RKO (cell line): ENCODE measurements around the gene PTGIS.
A peak's percentile ranks its signal among the peaks of the same experiment; 100 is the strongest.

Experiments
- DNase-seq: peaks from one replicate; pipeline ENCODE4 v3.0.0-alpha.2; 2016; ENCODE audit warnings: low spot score

The PTGIS gene

DNA sequence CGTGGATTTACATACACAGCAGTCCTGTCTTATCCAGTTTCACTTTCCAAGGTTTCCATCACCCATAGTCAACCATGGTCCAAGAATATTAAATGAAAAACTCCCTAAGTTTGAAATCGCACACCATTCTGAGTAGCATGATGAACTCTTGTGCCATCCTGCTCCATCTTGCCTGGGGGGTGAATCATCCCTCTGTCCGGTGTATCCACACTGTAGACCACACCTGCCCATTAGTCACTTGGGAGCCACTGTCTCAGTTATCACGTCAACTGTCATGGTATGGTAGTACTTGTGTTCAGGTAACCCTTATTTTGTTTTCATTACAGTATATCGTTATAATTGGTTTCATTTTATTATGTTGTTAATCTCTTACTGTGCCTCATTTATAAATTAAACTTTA is 38.5 kb downstream of the PTGIS start:
- no peak for DNase-seq

DNA sequence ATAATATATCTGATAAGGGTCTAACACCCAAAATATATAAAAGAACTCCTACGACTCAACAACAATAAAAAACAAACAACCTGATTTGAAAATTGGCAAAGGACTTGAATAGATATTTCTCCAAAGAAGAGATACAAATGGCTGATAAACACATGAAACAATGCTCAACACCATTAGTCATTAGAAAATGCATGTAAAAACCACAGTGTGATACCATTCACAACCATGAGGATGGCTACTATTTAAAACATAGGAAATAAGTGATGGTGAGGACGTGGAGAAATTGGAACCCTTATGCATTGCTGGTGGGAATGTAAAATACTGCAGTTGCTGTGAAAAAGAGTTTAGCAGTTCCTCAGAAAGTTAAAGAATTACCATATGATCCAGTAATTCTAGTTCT is 41.4 kb downstream of the PTGIS start:
- DNase-seq: no peak

DNA sequence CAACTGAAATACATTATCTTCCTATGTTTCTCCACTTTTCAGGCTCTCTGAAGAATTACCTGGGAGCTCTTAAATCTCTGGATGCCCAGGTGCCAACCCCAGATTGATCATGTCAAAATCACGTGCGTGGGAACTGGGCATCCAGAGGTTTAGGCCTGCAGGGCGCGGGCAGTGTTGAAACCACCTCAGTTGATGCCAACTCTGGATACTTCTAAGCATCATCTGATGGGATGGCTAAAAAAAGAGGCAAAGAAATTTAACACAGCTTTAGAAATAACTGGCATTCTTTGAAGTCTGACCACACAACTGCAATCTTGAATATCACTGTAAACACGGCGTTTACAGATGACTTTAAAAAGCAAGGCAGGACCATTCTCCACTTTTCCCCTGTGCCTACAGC is 41.9 kb downstream of the PTGIS start:
- DNase-seq: no peak

DNA sequence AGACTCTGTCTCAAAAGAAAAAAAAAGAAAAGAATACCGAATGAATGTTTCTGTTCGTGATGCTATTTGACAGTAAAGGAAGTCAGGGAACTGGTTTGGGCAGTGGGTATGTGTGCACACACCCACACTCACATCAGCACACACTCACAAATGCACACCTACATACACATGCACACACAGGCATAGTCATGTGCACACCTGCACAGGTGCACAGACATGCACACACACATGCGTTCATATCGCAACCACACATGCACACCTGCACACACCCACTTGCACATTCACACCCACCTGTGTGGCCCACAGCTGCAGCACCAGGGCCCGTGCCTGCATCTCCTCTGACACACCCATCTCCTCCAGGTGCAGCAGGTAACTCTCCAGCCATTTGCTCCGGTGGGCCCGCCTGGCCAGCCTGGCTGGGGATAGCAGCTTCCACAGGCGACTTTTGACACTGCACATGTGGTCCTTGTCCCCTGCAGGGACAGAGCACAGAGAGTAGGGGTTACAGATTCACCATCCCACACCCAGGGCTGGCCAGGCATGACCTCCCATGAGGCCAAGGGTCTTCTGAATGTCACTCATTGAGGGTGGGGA is 44.1 kb downstream of the PTGIS start:
- DNase-seq: no peak

DNA sequence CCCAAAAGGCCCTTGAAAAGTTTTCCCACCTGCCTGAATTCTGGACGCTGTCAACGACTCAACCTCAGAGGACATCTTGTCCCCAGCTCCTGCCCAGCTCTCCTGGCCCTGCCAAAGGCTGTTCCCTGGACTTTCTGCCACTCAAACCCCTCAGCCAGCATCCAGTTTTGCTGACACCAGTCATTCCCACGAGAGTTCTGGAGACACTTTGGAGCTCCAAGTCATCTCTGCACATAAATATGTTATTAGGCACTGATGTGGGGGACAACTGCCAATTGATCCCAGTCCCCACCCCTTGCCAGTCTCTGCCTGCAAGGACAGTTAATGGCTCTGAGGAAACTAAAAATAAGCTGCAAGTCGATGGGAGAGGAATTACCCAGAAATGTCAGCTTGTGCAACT is 46.6 kb downstream of the PTGIS start:
- DNase-seq: no peak

DNA sequence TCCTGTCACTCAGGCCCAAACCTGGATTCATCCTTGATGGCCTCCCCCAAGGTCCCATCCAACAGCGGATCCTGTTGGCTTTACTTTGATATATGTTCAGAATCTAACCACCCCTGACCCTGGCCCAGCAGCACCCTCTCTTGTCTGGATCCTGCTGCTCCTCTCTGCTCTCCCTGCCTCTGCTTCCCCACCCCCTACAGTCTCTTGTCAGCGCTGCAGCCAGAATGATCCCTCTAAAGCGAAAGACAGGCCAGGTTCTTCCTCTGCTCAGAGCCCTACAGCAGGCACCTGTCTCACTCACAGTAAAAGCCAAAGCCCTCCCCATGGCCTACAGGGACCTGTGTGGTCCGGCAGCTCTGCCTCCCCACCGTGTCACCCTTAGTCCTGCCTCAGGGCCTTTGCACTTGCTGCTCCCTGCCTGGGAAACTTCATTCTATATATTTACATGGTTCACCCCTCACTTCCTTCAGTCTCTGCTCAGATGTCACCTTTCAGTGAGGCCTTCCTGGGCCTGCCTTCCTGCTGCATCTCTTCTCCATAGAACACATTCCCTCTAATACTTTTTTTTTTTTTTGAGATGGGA is 48.1 kb downstream of the PTGIS start:
- DNase-seq: no peak

DNA sequence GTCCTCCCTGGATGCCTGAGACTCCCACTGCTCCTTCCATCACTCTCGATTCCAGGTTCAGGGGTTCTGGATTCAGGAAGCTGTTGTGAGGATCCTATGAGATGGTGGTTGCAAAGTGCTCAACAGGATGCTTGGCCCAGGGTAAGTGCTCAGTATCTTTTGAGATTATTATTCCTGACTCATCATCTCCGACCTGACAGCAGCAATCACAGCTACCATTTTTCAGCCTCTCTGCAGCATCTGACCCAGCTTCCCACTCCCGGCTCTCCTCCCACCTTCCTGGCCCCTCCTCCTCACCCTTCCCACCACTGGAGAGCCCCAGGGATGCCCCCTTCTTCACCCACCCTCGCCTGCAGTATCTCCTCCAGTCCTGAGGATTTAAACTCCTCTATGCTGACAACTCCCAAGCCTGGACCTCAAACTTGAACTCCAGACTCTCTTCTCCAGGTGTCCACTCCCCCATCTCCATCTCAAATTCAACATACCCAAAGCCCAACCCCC is 48.7 kb downstream of the PTGIS start:
- DNase-seq: no peak

DNA sequence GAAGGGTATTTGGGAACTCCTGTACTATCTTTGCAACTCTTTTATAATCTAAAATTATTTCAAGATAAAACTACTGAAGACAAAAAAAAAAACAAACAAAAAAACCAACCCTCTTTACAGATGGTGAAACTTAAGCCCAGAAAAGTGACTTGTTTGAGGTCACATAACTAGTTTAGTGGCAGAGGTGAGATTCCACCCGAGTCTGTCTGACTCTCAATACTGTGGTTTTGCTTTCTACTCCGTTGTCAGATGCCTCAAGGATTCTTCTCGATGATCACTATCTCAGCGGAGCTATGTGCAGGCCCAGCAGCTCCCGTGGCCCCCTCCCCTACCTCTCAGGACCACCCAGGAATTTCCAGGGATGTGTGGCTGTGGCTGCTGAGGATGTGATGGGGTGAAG is 49.4 kb downstream of the PTGIS start:
- DNase-seq: no peak

DNA sequence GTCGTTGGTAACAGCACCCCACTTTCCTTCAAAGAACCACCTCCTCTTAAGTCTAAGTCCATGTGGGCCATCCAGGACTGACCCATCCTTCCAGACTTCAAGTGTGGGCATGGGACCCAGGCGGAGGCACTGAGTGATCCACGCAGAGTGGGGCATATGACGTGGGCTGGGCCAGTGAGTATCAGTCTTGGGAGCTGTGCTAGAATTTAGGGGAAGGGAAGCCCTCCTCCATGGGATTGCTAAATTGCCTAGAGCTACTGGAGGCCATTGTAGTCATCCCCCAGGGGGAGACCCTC is 50.2 kb downstream of the PTGIS start:
- no peak for DNase-seq

DNA sequence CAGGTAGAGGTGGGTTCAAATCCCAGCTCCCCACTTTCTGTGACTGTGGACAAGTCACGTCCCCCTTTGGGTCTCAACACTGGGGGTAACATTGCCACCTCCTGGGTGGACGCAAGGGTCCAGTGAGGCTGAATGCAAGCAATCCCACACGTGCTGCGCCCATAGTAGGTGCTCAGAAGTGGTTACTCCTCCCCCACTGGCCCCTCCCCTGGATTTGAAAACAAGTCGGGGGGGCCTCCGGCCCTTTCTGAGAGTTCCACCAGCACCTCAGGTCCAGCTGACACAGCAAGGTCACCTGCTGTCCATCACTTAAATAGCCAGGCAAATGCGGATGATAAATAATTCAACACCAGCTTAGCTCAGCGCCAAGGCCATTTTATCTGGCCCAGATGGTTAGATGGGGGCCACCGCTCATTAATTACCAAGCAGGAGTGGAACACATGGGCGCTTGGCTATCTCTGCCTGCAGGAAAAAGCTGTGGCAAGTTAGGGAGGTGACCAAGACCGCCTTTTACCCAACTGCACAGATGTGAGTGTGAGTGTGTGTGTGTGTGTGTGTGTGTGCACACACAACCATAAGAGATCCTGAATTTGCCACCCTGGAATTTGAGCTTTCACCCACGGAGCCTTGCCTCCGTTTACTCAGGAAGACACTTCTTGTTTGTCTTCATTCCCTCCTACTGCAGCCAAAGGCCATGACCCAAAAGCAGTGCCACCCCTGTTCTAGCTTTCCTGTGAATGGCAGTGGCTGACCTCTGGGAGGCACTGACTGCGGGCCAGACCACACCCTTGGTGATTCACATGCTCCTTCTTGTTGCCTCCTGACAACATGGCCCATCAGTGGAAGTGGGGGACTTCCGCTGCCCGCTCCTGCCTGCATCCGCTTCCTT is 50.8 kb downstream of the PTGIS start:
- DNase-seq: no peak

DNA sequence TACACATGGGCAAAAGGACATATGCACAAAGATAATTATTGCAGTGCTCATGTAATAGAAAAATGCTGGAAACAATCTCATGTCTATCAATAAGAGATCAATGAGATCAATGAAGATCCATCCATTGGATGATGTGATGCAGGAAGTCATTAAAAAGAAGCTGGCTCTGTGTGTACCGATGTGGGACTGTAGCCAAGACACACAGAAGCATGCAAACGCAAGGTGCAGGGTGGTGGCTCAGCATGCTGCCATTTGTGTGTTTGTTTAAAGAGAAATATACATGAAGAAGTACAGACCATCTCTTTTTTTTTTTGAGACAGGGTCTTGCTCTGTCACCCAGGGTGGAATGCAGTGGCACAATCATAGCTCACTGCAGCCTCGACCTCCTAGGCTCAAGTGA is 52.4 kb downstream of the PTGIS start:
- no peak for DNase-seq

DNA sequence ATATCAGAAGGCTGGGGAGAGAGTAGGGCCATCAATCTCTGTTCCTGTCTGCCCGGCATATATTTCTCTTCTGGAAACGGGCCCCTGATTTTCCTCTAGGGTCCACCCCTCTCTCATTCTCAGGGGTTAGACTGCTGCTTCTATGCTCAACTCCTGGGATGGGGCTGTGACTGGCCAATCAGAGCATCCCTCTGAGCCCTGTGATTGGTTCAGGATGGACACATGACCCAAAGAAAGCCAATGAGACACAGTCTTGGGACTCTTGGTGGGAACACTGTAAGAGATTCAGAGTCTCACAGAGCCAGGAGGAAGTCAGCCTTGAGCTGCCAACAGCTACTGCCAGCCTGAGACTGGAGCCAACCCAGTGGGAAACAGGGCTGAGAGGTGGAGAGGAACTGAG is 54.4 kb downstream of the PTGIS start:
- DNase-seq: no peak

DNA sequence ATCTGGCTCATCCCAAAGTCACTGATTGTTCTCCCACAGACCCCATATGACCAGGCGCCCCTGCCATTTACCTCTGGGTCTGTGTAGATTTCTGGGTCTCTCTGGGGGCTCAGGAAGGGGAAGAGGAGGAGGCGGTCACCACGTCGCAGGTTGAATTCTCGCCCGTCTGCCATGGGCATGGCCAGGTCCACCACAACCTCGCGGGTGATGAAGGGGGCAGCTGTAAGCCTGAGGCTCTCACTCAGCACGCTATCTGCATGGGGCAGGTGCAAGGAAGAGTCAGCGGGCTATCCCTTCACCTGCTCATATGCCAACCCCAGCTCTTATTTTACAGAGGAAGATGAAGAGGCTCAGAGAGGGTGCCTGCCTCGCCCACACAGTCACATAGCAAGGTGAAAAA is 54.9 kb downstream of the PTGIS start:
- no peak for DNase-seq

DNA sequence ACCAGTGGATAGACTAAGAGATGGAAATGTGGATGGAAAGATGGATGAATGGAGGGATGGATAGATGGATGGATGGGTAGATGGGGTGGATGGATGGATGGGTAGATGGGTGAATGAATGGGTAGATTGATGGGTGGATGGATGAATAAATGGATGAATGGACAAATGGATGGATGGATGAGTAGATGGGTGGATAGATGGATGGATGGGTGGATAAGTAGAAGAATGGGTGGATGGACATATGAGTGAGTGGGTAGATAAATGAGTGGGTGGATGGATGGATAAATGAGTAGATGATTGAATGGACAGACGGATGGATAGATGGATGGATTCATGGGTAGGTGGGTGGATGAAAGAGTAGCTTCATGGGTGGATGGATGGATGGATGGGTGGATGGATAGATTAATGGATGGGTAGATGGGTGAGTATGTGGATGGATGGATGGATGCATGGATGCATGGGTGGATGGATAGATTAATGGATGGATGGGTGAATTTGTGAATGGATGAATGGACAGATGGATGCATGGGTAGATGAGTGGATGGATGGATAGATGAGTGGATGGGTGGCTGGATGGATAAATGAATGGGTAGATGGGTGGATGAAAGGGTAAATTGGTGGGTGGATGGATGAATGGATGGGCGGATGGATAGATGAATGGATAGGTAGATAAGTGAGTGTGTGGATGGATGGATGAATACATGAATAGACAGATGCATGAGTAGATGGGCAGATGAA is 56.0 kb downstream of the PTGIS start:
- no peak for DNase-seq

DNA sequence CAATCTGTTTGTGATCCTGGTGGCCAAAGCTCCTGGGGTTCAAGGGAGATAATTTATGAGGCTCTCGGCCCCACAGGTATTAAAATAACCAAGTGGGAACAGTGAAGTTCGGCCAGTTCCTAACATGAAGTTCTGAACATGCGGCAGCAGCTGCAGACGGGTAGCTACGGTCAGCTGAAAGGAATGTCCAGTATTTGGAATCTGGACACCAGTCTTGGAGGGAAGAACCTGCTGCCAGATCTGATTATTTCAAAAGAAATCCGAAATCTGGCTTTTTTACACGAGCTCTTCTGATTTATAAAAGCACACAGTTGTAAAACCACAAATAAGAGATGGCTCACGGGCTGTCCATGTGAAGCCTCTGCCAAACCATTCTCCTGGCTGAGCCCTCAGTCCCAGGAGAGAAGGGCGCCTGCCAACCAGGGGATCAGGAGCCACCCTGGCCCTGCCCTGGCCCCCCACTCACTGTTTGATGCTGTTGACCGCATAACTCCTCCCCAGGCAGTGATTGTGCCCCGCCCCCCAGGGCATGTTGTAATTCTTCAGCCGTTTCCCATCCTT is 57.3 kb downstream of the PTGIS start:
- DNase-seq: peak; percentile 22

DNA sequence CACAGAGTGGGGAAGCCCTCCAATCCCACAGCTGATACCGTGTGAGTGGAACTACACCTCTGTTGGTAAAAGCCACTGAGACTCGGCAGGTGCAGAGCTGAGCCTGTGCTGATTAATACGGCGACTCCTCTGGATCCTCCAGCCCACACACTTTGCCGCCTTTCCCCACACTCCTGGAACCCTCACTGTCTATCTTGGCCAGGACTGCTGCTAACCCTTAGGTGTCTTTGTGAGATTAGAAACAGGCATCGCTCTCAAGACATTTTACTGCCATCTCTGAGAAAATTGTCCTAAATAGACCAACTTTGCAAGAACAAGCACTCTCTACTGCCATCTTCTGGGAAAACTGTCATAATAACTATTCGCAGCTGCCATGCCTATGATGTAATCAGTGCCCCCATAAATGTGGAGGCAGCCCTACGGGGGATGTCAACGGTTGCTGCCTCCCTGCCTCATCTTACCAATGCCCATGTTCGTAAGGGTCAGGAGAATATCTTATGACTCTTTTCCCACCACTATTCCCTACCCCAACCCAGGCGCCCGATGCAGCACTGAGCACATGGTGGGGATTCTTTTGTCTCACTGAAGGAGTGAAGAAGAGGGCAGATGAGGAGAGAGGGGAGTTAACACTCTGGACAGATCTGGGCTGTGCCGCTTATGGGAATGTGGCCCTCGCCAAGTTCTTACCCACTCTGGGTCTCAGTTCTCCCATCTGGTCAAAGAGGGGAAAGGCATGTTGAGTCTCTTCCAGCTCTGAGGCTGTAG is 59.3 kb downstream of the PTGIS start:
- DNase-seq: peak; percentile 76

DNA sequence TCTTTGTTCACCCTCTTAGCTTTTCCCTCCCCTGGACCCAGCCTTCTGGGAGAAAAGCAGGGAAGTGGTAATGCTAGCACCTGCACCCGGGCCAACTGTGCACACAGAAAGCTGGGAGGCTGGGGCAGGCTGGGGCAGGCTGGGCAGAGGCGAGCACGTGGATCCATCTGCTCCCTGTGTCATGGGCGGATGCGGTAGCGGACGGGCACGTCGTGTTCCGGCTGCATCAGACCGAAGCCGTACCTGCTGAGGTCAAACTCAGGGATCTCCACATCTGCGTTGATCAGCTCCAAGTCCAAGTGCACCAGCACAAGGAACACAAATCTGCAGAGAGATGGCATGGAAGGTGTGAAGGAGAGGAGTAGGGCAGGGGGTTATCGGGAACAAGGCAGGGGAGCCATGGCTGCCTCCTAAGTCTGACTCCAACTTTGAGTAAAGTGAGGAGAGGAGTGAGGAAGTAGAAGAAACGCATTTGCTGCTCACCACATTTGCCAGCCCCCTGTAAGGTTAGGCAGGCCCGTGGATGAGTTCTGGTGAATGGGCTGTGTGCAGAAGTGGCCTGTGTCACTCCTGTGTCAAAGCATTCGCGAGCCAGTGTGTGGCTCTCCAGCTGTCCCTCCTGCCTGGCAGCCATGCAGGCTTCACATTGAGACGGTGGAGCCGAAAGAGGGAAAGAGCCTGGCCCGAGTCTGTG is 60.0 kb downstream of the PTGIS start:
- DNase-seq: no peak

DNA sequence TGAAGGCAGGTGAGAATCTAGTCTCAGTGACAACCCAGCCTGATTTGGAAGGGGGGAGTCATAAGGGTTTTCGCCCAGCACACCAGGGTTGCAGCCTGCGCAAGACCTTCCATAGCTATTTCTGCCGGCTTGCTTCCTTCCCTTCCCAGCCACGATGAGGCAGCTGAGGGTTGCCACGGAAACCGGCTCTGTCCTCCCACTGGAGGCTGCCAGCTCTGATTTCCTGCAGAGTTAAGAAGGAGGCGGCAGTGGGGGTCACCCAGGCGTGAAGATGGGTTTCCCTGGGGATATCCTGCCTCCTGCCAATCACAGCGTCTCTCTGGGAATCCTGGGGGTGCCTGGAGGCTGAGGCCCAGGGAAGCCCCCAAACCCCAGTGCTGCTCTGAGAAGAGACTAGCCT is 62.4 kb downstream of the PTGIS start:
- no peak for DNase-seq

DNA sequence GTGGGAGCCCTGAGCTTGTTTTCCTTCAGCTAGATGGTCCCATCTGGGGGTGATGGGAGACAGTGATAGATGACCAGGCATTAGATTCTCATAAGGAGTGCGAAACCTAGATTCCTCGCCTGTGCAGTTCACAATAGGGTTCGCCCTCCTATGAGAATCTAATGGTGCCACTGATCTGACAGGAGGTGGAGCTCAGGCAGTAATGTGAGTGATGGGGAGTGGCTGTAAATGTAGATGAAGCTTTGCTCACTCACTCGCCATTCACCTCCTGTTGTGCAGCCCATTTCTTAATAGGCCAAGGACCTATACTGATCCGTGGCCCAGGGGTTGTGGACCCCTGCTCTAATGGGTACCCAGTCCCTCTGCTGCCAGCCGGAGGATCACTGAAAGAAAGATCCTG is 64.8 kb downstream of the PTGIS start:
- no peak for DNase-seq

DNA sequence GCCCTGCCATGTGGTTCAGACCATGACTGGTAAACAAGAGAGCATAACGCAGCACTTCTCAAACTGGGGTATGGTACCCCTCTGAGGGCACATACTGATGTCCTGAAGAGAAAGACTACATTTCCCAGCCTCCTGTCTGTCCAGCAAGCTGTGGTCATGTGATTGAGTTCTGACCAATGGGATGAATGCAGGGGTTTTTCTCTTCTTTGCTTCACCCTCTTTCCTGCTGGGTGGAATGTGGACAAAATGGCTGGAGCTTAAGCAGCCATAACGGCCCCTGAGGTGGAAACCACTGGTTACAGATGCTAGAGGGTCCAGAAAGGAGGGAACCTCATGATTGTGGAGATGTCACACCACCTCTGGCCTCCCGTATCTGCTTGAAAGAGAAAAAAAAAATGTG is 66.0 kb downstream of the PTGIS start:
- DNase-seq: peak; percentile 40

DNA sequence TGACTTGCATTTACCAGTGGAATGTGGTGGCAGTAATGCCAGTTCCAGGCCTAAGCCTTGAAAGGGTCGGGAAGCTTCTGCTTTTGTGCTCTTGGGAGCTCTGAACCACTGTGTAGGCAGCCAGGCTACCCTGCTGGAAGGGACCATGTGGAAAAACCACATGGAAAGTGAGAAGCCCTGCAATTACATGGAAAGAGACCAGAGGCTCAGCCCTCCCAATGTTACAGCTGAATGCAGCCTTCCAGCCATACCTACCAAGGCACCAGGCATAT is 70.6 kb downstream of the PTGIS start:
- DNase-seq: no peak
